ENCODE results near the gene CXXC4. TPM values are rescaled to one million over a fixed set of nuclear protein-coding genes. Genes with fewer than 3 reads are reported as not detected.

The CXXC4 gene
- total RNA-seq, 1 experiment from 2014 or later, result 4.2 TPM

DNA sequence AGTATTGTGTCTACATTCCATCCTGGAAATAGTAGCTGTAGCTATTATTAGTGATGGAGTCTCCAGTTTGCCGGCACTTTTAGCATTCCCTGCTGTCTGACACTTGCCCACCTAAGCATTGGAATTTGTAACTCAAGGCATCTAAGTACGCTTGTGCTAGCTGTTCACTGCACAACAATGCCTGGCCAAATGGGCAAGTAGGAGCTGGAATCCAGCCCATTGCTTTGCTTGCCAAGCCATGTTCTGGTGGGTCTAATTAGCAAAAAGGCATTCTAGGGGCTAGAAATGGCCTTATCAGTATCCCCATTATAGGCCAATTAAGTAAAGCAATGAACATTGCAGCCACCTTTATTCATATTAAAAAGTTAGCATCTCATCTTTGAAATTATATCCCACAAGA, 7.8 kb upstream of the CXXC4 start:
- no peak overlapping the region for H3K14ac ChIP-seq (ENCODE audit: insufficient read depth, low read length)

More for the DNA sequence above, 7.8 kb upstream of the CXXC4 start:
- no peaks in the 10 kb centered on the region for H3K79me2 ChIP-seq (ENCODE audit: insufficient read depth, low read length)
- no peak overlapping the region for H3K4ac ChIP-seq (ENCODE audit: low read depth, low read length)
- H4K20me1 ChIP-seq (ENCODE audit: control insufficient read depth, insufficient read depth, insufficient read length), result no peaks in the 10 kb centered on the region
- no peak overlapping the region for H2AK5ac ChIP-seq (ENCODE audit: insufficient read length, low read length)
- H4K5ac ChIP-seq (ENCODE audit: insufficient read length, low read depth, low read length), result no peak overlapping the region
- Mint-ChIP-seq H3K36me3 (ENCODE audit: insufficient read depth in 1 of 3, low read depth in 3 of 3) (no peaks in the 10 kb centered on the region), H3K9me3 (no peaks in the 10 kb centered on the region), H3K4me1 (peaks cover 13 to 14% of the 10 kb centered on the region in 2 experiments; a peak in 3 of 4 replicates), H3K27me3 (ENCODE audit: low read depth) (no peaks in the 10 kb centered on the region), H3K4me3 (no peak overlapping the region), H3K27ac (no peak overlapping the region)
- no peak overlapping the region for H3T11ph ChIP-seq (ENCODE audit: low read length)
- H3K9ac ChIP-seq (ENCODE audit: extremely low read depth, insufficient read length, low read length), result no peak overlapping the region
- no peak overlapping the region for H2BK120ac ChIP-seq (ENCODE audit: low read depth, low read length, poor library complexity, severe bottlenecking)
- H3K4me2 ChIP-seq (ENCODE audit: insufficient read depth, insufficient read length, low read length), result no peak overlapping the region
- H3K23me2 ChIP-seq (ENCODE audit: insufficient read length, low read depth, low read length, poor library complexity, severe bottlenecking), result no peaks in the 10 kb centered on the region
- no peaks in the 10 kb centered on the region for H3K79me1 ChIP-seq (ENCODE audit: insufficient read depth, low read depth, low read length, poor library complexity, severe bottlenecking)
- no peak overlapping the region for H4K91ac ChIP-seq (ENCODE audit: insufficient read length, low read depth, low read length)
- no peak overlapping the region for H2BK5ac ChIP-seq (ENCODE audit: insufficient read length, low read length)
- WGBS (ENCODE audit: extremely low coverage, insufficient read length, low lambda C conversion rate), result no CpG with 5 or more reads among the region's 2 CpGs
- TF ChIP-seq, protein P1, sequence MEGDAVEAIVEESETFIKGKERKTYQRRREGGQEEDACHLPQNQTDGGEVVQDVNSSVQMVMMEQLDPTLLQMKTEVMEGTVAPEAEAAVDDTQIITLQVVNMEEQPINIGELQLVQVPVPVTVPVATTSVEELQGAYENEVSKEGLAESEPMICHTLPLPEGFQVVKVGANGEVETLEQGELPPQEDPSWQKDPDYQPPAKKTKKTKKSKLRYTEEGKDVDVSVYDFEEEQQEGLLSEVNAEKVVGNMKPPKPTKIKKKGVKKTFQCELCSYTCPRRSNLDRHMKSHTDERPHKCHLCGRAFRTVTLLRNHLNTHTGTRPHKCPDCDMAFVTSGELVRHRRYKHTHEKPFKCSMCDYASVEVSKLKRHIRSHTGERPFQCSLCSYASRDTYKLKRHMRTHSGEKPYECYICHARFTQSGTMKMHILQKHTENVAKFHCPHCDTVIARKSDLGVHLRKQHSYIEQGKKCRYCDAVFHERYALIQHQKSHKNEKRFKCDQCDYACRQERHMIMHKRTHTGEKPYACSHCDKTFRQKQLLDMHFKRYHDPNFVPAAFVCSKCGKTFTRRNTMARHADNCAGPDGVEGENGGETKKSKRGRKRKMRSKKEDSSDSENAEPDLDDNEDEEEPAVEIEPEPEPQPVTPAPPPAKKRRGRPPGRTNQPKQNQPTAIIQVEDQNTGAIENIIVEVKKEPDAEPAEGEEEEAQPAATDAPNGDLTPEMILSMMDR (conservative IDR thresholded peaks at IDR 0.05), result no peak
- H2AFZ ChIP-seq (ENCODE audit: low read length), result no peak overlapping the region
- H2BK12ac ChIP-seq (ENCODE audit: insufficient read length, low read depth, low read length), result no peak overlapping the region
- no peaks in the 10 kb centered on the region for H3K27me3 ChIP-seq (ENCODE audit: insufficient read depth, low read length)
- no peak overlapping the region for H3K18ac ChIP-seq (ENCODE audit: insufficient read length, low read depth, low read length)
- no peak overlapping the region for H2BK20ac ChIP-seq (ENCODE audit: low read depth, low read length, poor library complexity, severe bottlenecking)
- no peak overlapping the region for H3K56ac ChIP-seq (ENCODE audit: insufficient read length, low read depth, low read length)
- H4K8ac ChIP-seq (replicated peaks; ENCODE audit: insufficient read length, low read depth, low read length), result no peak overlapping the region
- H2BK15ac ChIP-seq (ENCODE audit: low read depth, low read length), result no peak overlapping the region
- H3K4me1 ChIP-seq (ENCODE audit: insufficient read depth, low read length), result no peaks in the 10 kb centered on the region
- no peak for DNase-seq
- H3K27ac ChIP-seq (ENCODE audit: insufficient read length, low read depth, low read length), result no peak overlapping the region
- H3K23ac ChIP-seq (ENCODE audit: insufficient read length, low read depth, low read length), result no peak overlapping the region
- no peaks in the 10 kb centered on the region for H3K9me3 ChIP-seq (ENCODE audit: control insufficient read depth, low read depth, low read length)
